AG09309 (cell line): ENCODE results near the gene KLHL40.

Experiments
- DNase-seq: peaks from one replicate; pipeline ENCODE4 v3.0.0-alpha.2; 2010; ENCODE audit warnings: low read depth
- H3K4me3 ChIP-seq: 2 replicates; pipeline ENCODE4 v1.5.1; 2011; ENCODE audit warnings: mild to moderate bottlenecking, low read depth, low read length, moderate library complexity; ENCODE audit not compliant: control insufficient read depth
- TF ChIP-seq, protein P1 (sequence below): IDR thresholded peaks from 2 replicates; pipeline ENCODE4 v1.5.1; 2011; ENCODE audit warnings: mild to moderate bottlenecking, low read depth, low read length, inconsistent platforms; ENCODE audit not compliant: insufficient read depth, control insufficient read depth; ENCODE audit errors: missing control alignments

Gene KLHL40

GRCh38 chr3:42690191-42690590 is 4.9 kb downstream of the KLHL40 start:
- TF ChIP-seq, protein P1, sequence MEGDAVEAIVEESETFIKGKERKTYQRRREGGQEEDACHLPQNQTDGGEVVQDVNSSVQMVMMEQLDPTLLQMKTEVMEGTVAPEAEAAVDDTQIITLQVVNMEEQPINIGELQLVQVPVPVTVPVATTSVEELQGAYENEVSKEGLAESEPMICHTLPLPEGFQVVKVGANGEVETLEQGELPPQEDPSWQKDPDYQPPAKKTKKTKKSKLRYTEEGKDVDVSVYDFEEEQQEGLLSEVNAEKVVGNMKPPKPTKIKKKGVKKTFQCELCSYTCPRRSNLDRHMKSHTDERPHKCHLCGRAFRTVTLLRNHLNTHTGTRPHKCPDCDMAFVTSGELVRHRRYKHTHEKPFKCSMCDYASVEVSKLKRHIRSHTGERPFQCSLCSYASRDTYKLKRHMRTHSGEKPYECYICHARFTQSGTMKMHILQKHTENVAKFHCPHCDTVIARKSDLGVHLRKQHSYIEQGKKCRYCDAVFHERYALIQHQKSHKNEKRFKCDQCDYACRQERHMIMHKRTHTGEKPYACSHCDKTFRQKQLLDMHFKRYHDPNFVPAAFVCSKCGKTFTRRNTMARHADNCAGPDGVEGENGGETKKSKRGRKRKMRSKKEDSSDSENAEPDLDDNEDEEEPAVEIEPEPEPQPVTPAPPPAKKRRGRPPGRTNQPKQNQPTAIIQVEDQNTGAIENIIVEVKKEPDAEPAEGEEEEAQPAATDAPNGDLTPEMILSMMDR = no peak
- DNase-seq = no peak
- H3K4me3 ChIP-seq = no peak overlapping the region

DNA sequence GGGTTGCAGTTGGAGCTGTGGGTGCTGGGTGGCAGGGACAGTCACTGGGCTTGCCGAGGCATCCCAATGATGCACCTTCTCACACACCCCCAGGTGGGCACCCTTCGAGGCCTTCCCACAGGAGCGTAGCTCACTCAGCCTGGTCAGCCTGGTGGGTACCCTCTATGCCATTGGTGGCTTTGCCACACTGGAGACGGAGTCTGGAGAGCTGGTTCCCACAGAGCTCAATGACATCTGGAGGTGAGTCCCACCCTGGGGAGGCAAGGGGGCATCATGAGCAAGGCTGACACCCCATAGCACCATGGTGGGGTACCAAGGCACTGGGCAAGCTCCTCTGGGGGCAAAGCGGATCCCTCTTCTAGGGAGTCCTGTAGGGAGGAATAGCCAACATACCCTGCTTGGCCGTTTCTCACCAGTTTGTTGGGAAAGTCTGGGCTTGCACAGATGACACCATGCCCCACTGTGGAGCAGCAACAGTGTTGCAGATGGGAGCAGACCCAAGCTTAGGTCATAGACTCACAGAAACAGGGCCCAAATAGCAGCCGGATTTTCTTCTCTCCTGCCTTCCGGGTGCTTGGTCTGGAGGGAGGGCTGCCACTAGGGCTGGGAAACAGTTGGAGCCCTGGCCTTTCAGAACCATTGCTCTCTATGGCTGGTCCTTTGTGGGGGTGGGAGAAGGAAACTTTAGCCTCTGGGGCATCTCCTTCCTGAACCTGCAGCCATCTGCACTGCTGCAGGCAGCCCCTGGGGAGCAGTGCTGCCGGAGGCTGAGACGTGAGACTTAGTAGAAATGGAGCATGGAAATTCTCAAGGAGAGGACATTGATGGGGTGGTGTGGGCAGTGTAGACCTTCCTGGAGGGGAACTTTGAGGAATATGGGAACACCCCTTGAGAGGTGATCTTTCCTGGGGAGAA is 5.7 kb downstream of the KLHL40 start:
- TF ChIP-seq, protein P1 = no peak
- no peak overlapping the region for H3K4me3 ChIP-seq
- no peak for DNase-seq

- TF ChIP-seq, protein P1 = no peak
- no peak for DNase-seq
- no peak overlapping the region for H3K4me3 ChIP-seq
These were observed 6.7 kb downstream of the KLHL40 start for GRCh38 chr3:42691816-42692666.

GRCh38 chr3:42692667-42693529 is 7.6 kb downstream of the KLHL40 start:
- no peak overlapping the region for H3K4me3 ChIP-seq
- TF ChIP-seq, protein P1 = no peak
- no peak for DNase-seq

- no peak for DNase-seq
- H3K4me3 ChIP-seq = no peak overlapping the region
- TF ChIP-seq, protein P1 = no peak
These were observed 8.2 kb downstream of the KLHL40 start for GRCh38 chr3:42693530-42693930.

DNA sequence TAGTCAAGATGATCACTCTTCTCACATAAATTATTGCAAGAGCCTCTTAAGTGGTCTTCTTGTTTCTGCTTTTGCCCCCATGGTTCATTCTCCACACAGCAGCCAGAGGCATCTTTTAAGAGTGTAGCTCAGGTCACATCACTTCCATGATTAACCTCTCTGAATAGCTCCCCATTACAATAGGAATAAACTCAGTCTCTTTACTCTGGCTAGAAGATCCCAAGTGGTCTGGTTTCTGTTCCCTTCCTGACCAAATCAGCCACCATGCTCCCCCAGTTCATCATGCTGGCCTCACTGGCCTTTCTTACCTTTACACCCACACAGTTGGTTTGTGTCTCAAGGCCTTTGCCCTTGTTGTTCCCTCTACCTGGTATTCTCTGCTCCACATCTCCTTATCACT is 9.0 kb downstream of the KLHL40 start:
- TF ChIP-seq, protein P1 = no peak
- DNase-seq = no peak
- no peak overlapping the region for H3K4me3 ChIP-seq
